ENCODE measurements around the gene LPO.

GRCh38 chr17:58291246-58291645 lies 52.9 kb downstream of the LPO start:
- no peak for TF ChIP-seq EP300 (IDR thresholded peaks at IDR 0.05)
- TF ChIP-seq CTCF (IDR thresholded peaks at IDR 0.05), result no peak
- TF ChIP-seq POLR2A (IDR thresholded peaks at IDR 0.05), result no peak
- no peak for TF ChIP-seq POLR2AphosphoS5 (IDR thresholded peaks at IDR 0.05)
